Psoas muscle (tissue), 8 donors: Measurements from ENCODE around the gene PTPRD. TPM values are rescaled to one million over a fixed set of nuclear protein-coding genes. Genes with fewer than 3 reads are reported as not detected.

ENCODE experiments used
- ATAC-seq, 4 donors: fragments of 200-7000 bp; cut with Tn5 transposase; one replicate each; pipeline ENCODE4 v1.9.1; 2020; ENCODE audit warnings: moderate library complexity in 3 of 4, mild to moderate bottlenecking in 2 of 4
- DNase-seq, 2 donors: peaks; one replicate each; pipeline ENCODE4 v3.0.0-alpha.2; 2020
- H3K27ac ChIP-seq: fragments of 200-600 bp; one replicate; pipeline ENCODE4 v1.8.0; 2022
- H3K27me3 ChIP-seq, 3 donors: fragments of 200-600 bp in 1 of 3; one replicate each; pipeline versions ENCODE4 v1.6.1 to v1.8.0; 2013 to 2022; ENCODE audit warnings: low read length in 2 of 3, mild to moderate bottlenecking in 2 of 3, moderate library complexity in 1 of 3; ENCODE audit not compliant: insufficient read depth in 3 of 3
- H3K36me3 ChIP-seq, 2 donors: fragments of 200-600 bp in 1 of 2; one replicate each; pipeline versions ENCODE4 v1.6.1 to v1.8.0; 2013 to 2022; ENCODE audit warnings: low read depth in 1 of 2, mild to moderate bottlenecking in 1 of 2, moderate library complexity in 1 of 2; ENCODE audit not compliant: insufficient read depth in 1 of 2
- H3K4me1 ChIP-seq: fragments of 200-600 bp; one replicate; pipeline ENCODE4 v1.8.0; 2022
- H3K4me3 ChIP-seq: fragments of 200-600 bp; one replicate; pipeline ENCODE4 v1.8.0; 2022; ENCODE audit warnings: mild to moderate bottlenecking
- H3K9me3 ChIP-seq: fragments of 200-600 bp; one replicate; pipeline ENCODE4 v1.8.0; 2022
- WGBS, 3 donors: extraction: QIAGEN DNeasy Blood & Tissue Kit; methylation state at CpG; one replicate each; pipeline versions ENCODE4 v1.1.6 to v1.1.7; 2013; 5-methylcytosine and 5-hydroxymethylcytosine counted together
- intact Hi-C, 2 donors: fragments of 100-400 bp; cut with DNase I; formaldehyde crosslinking; loops; one replicate each; pipeline versions ENCODE4 v1.11.0 to v1.14.2; 2022
- polyA plus RNA-seq, 3 donors: library from polyadenylated mRNA; stranded (reverse); fragments of 200-250 nt; gene quantifications; one replicate each; pipeline ENCODE4 v1.2.3, GENCODE V29; 2013
- total RNA-seq, 4 donors: library from RNA; stranded (reverse); fragmentation: NEBNext Ultra II Directional in 2 of 4; extraction: Animal tissue kit (Norgen Biotek cat#: 25700) in 2 of 4; gene quantifications; one replicate each; pipeline versions ENCODE4 v1.2.1 to v1.2.4, GENCODE V29; 2021 to 2023
- TF ChIP-seq, protein P1 (sequence below): fragments of 200-600 bp; IDR thresholded peaks from one replicate; pipeline ENCODE4 v1.8.0; 2022; ENCODE audit warnings: antibody characterized with exemption
- donor health status: healthy with polysubstance abuse.
- donor health status: DM: no; HTN: no; CAD: no; lungs with moderate emphysema.
- donor health status: Bipolar disorder and iron deficiency.
- donor health status: healthy.
- donor health status: DM: yes; HTN: yes; CAD: no.
- donor health status: DM: no; HTN: no; CAD: no.
- donor health status: DM: no; HTN: no; CAD: no.
- donor health status: DM: yes; HTN: yes; CAD: no.

Gene PTPRD
- total and polyA plus RNA-seq, 7 donors = 0.44 to 3.1 (median 0.91) TPM

DNA sequence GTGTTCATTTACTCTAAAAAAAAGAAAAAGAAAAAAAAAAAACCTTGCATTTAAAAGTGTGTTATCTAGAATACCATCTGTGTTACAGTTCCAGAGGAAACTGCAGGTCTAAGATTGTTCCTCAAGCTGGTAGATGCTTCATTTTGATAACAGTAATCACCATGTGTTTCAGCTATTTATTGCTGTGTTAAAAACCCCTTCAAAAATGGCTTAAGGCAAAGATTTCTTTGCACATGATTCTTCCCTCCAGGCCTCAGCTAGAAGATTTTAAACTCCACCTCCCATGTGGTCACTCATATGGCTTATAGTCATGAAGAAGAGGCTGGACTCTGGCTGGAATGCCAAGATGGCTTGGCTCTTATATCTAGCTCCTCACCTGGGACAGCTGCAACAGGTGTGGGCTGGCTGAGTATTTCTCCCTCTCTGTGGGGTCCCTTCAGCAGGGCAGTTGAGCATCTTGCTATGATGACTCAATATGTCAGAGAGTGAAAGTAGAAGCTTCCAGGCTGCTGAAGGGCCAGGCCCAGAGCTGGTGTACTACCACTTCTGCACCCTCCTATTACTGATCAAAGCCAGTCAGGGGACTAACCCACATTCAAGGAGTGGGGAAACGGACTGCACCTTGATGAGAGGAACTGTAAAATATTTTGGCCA lies 1892.8 kb downstream of the PTPRD start:
- Histone ChIP-seq H3K27ac (no peak overlapping the region), H3K27me3 (no peaks in the 10 kb centered on the region), H3K9me3 (no peaks in the 10 kb centered on the region), H3K4me1 (no peaks in the 10 kb centered on the region), H3K36me3 (no peaks in the 10 kb centered on the region), H3K4me3 (no peak overlapping the region)
- TF ChIP-seq, protein P1, sequence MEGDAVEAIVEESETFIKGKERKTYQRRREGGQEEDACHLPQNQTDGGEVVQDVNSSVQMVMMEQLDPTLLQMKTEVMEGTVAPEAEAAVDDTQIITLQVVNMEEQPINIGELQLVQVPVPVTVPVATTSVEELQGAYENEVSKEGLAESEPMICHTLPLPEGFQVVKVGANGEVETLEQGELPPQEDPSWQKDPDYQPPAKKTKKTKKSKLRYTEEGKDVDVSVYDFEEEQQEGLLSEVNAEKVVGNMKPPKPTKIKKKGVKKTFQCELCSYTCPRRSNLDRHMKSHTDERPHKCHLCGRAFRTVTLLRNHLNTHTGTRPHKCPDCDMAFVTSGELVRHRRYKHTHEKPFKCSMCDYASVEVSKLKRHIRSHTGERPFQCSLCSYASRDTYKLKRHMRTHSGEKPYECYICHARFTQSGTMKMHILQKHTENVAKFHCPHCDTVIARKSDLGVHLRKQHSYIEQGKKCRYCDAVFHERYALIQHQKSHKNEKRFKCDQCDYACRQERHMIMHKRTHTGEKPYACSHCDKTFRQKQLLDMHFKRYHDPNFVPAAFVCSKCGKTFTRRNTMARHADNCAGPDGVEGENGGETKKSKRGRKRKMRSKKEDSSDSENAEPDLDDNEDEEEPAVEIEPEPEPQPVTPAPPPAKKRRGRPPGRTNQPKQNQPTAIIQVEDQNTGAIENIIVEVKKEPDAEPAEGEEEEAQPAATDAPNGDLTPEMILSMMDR = no peak
- intact Hi-C loops = no loop called here
- 74 to 81% (median 77%) methylated on average over 1 of the region's 1 CpG for WGBS, 3 donors
- DNase-seq (no peak), ATAC-seq (no peak)

DNA sequence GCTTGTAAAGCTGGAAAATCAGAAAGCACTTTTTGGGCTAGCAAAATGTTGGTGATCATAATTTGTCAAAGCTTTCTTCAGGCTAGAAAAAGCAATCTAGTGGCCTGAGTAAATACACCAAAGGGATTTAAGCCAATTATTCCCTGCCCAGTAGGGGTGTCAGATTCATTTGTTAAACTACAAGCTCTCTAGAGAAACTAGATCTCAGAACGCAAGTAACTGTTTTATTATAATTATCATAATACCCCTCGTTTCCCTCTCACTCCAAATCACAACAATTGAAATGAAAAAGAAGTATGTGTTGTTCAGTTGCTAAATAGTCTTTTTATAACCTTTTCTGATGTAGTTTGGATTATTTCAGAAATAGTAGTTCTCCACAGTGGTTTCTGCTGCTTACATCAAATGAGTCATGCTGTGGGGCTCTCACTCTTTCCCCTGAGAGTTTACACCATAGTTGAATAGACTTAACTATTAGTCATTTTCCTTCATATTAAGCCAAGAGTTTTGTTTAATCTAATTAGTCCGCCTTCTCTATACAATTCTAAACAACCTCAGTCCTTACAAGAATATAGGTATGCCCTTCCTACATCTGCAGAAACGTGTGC lies 1894.6 kb downstream of the PTPRD start:
- ATAC-seq (no peak), DNase-seq (no peak)
- H3K4me1 ChIP-seq = no peaks in the 10 kb centered on the region
- H3K36me3 ChIP-seq = no peaks in the 10 kb centered on the region
- no peak overlapping the region for H3K27ac ChIP-seq
- WGBS, 3 donors = 22 to 31% (median 26%) methylated on average over 4 of the region's 4 CpGs
- intact Hi-C loops = no loop called here
- H3K4me3 ChIP-seq = no peak overlapping the region
- TF ChIP-seq, protein P1 = no peak
- H3K9me3 ChIP-seq = no peaks in the 10 kb centered on the region
- no peaks in the 10 kb centered on the region for H3K27me3 ChIP-seq

DNA sequence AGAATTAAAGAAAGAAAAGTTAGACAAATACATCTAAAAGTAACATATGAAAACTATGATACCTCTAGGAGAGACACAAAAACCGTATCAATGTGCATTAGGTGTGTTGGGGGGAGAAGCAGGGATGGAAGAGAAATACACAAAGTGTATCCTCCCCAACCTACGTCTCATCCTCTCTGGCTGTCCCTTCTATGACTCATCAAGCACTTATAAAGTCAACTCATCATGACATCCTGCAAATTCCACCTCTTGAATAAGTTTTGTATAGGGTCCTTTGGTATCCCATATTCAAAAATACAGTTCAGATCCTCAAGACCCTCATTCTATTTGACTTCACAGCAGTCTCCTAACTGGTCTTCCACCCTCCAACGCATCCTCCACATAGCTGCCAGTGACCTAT lies 1895.7 kb downstream of the PTPRD start:
- no peaks in the 10 kb centered on the region for H3K9me3 ChIP-seq
- no peak for ATAC-seq

DNA sequence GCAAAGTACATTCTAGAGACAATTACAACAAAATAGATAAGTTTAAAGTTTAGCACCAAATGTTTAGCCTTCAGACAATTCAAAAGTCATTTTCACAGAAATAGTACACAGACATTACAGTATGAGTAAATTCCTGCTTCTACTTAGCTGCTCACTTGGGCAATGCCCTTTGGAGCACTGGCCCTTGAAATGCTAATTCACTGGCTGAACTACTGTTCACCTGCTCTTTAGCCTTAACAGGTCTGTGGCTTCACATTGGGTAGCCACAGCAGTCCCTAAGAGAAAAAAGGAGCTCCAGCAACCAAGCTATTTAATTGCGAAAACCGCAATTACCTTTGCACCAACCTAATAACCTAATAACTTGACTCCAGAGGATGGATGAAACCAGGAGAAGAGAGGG lies 1897.0 kb downstream of the PTPRD start:
- WGBS, 3 donors = 66 to 95% (median 72%) methylated on average over 2 of the region's 2 CpGs
- no peaks in the 10 kb centered on the region for H3K36me3 ChIP-seq
- TF ChIP-seq, protein P1 = no peak
- no peaks in the 10 kb centered on the region for H3K9me3 ChIP-seq
- H3K27me3 ChIP-seq = no peaks in the 10 kb centered on the region
- ATAC-seq = no peak
- DNase-seq = no peak
- no peak overlapping the region for H3K27ac ChIP-seq
- intact Hi-C loops = loop anchor here in 1 of 2 donors (1.0 kb wide), 1 partner anchor 20 kb away; no protein-coding TSS in a partner anchor
- no peaks in the 10 kb centered on the region for H3K4me1 ChIP-seq
- no peak overlapping the region for H3K4me3 ChIP-seq

More for the DNA sequence above, 1895.7 kb downstream of the PTPRD start:
- no peaks in the 10 kb centered on the region for H3K4me1 ChIP-seq
- no peaks in the 10 kb centered on the region for H3K27me3 ChIP-seq
- no peak overlapping the region for H3K4me3 ChIP-seq
- no peak overlapping the region for H3K27ac ChIP-seq
- TF ChIP-seq, protein P1 = no peak
- DNase-seq = no peak
- H3K36me3 ChIP-seq = no peaks in the 10 kb centered on the region
- intact Hi-C loops = no loop called here
- 73 to 94% (median 87%) methylated on average over 3 of the region's 3 CpGs for WGBS, 3 donors
